Cardiac muscle cell (in vitro differentiated cells and primary cell): ENCODE data around the gene RNH1. TPM values are rescaled to one million over a fixed set of nuclear protein-coding genes. Genes with fewer than 3 reads are reported as not detected.
A peak's percentile ranks its signal among the peaks of the same experiment; 100 is the strongest.

Source experiments
- DNase-seq, 2 donors: peaks; one replicate each; pipeline versions ENCODE4 v3.0.0 to v3.0.0-alpha.2; 2010 to 2017; ENCODE audit warnings: low read depth in 1 of 2, low spot score in 1 of 2
- H3K27ac ChIP-seq: fragments of 200-600 bp; sonication (generic); 2 replicates; pipeline ENCODE4 v1.5.1; 2016
- H3K27me3 ChIP-seq: fragments of 200-600 bp; sonication (generic); 2 replicates; pipeline ENCODE4 v1.6.0; 2016; ENCODE audit warnings: control low read depth
- H3K36me3 ChIP-seq: fragments of 200-600 bp; sonication (generic); 2 replicates; pipeline ENCODE4 v1.5.1; 2016; ENCODE audit warnings: control low read depth
- H3K4me1 ChIP-seq: fragments of 200-600 bp; sonication (generic); 2 replicates; pipeline ENCODE4 v1.8.1; 2017; ENCODE audit warnings: low read depth, mild to moderate bottlenecking, mixed run types
- H3K4me3 ChIP-seq: fragments of 200-600 bp; sonication (generic); 2 replicates; pipeline ENCODE4 v1.5.1; 2016; ENCODE audit warnings: mild to moderate bottlenecking
- H3K9me3 ChIP-seq: fragments of 200-600 bp; sonication (generic); 2 replicates; pipeline ENCODE4 v1.5.1; 2017; ENCODE audit warnings: low read depth, mild to moderate bottlenecking, control low read depth
- CTCF ChIP-seq: IDR thresholded peaks from 2 replicates; pipeline ENCODE4 v1.5.1; 2012; ENCODE audit warnings: low read depth, mild to moderate bottlenecking, low read length
- polyA plus RNA-seq: library from polyadenylated mRNA; unstranded; fragments of >200 nt; fragmentation: Nextera tagmentation; extraction: Ambion mirVana; gene quantifications from 2 replicates; pipeline ENCODE4 v1.2.1, GENCODE V29; 2016
- total RNA-seq: library from RNA; depleted of rRNA; stranded (reverse); fragments of >200 nt; gene quantifications from 2 replicates; pipeline ENCODE4 v1.2.3, GENCODE V29; 2016

Gene RNH1
- total and polyA plus RNA-seq, 2 experiments from 2014 or later = 149 to 176 TPM

GRCh38 chr11:465896-466530, 41.0 kb downstream of the RNH1 start:
- no peak for TF ChIP-seq CTCF
- no peak overlapping the region for H3K4me3 ChIP-seq
- DNase-seq = no peak

GRCh38 chr11:464316-464715, 42.7 kb downstream of the RNH1 start:
- Histone ChIP-seq H3K9me3 (no peaks in the 10 kb centered on the region), H3K36me3 (peaks cover 3% of the 10 kb centered on the region), H3K27me3 (no peaks in the 10 kb centered on the region), H3K27ac (no peak overlapping the region), H3K4me3 (no peak overlapping the region), H3K4me1 (peaks cover 15% of the 10 kb centered on the region)
- DNase-seq = no peak
- no peak for TF ChIP-seq CTCF

More at GRCh38 chr11:465896-466530, 41.0 kb downstream of the RNH1 start:
- peaks cover 3% of the 10 kb centered on the region for H3K36me3 ChIP-seq
- H3K27ac ChIP-seq = no peak overlapping the region
- H3K9me3 ChIP-seq = no peaks in the 10 kb centered on the region
- peaks cover 19% of the 10 kb centered on the region for H3K4me1 ChIP-seq
- H3K27me3 ChIP-seq = no peaks in the 10 kb centered on the region

GRCh38 chr11:462107-462890, 44.7 kb downstream of the RNH1 start:
- DNase-seq = no peak
- H3K27ac ChIP-seq = no peak overlapping the region
- no peak overlapping the region for H3K4me3 ChIP-seq
- no peaks in the 10 kb centered on the region for H3K4me1 ChIP-seq
- H3K9me3 ChIP-seq = no peaks in the 10 kb centered on the region
- H3K36me3 ChIP-seq = peaks cover 3% of the 10 kb centered on the region
- H3K27me3 ChIP-seq = no peaks in the 10 kb centered on the region
- no peak for TF ChIP-seq CTCF

GRCh38 chr11:461626-462025, 45.4 kb downstream of the RNH1 start:
- no peak for DNase-seq
- Histone ChIP-seq H3K9me3 (no peaks in the 10 kb centered on the region), H3K27me3 (no peaks in the 10 kb centered on the region), H3K36me3 (peaks cover 3% of the 10 kb centered on the region), H3K4me3 (no peak overlapping the region), H3K27ac (no peak overlapping the region), H3K4me1 (no peaks in the 10 kb centered on the region)
- TF ChIP-seq CTCF = no peak

- peak in 1 of 2 donors; percentile 79 for DNase-seq
Observed at GRCh38 chr11:460331-461199, 46.5 kb downstream of the RNH1 start.

More at GRCh38 chr11:460331-461199, 46.5 kb downstream of the RNH1 start:
- H3K27ac ChIP-seq = no peak overlapping the region
- H3K27me3 ChIP-seq = no peaks in the 10 kb centered on the region
- TF ChIP-seq CTCF = no peak
- H3K9me3 ChIP-seq = no peaks in the 10 kb centered on the region
- H3K36me3 ChIP-seq = peaks cover 3% of the 10 kb centered on the region
- no peaks in the 10 kb centered on the region for H3K4me1 ChIP-seq
- no peak overlapping the region for H3K4me3 ChIP-seq
